ENCODE measurements around the gene ATP2A1. TPM values are rescaled to one million over a fixed set of nuclear protein-coding genes. Genes with fewer than 3 reads are reported as not detected.

Gene ATP2A1
- total and polyA plus RNA-seq, 2 experiments from 2014 or later = 0.73 to 4.0 TPM

GRCh38 chr16:28950648-28951409 lies 72.5 kb downstream of the ATP2A1 start, which contains the start of gene NFATC2IP:
TSS of gene NFATC2IP (plus strand) at chr16:28950937. CDS start at chr16:28951012, 75 bp downstream.
- peak within 1 kb of the TSS; percentile 56 for H3K27ac ChIP-seq (ENCODE audit: low read depth)
- H3K27me3 ChIP-seq (ENCODE audit: insufficient read depth) = no peaks in the 10 kb centered on the region
- peak within 1 kb of the TSS; percentile 97 for H3K4me3 Mint-ChIP-seq
- peak; percentile 100 for DNase-seq (ENCODE audit: low spot score)
- ATAC-seq = peak; percentile 97
- H3K27me3 Mint-ChIP-seq (ENCODE audit: insufficient read depth, low read depth, poor library complexity) = peaks cover 15% of the 10 kb centered on the region
- H3K4me1 Mint-ChIP-seq = peaks cover 12% of the 10 kb centered on the region; the same call in 2 of the 3 replicates
- H3K9me3 Mint-ChIP-seq = no peaks in the 10 kb centered on the region
- peaks cover 36% of the 10 kb centered on the region for H3K36me3 ChIP-seq (ENCODE audit: insufficient read depth)
- no peaks in the 10 kb centered on the region for H3K9me2 ChIP-seq (ENCODE audit: insufficient read depth)
- TF ChIP-seq JUNB (IDR thresholded peaks at IDR 0.05; ENCODE audit: unreplicated experiment) (no peak), CREB1 (CRISPR knock-in tag; IDR thresholded peaks at IDR 0.05; ENCODE audit: low read depth) (peak; percentile 87), CTCF (conservative IDR thresholded peaks at IDR 0.05; ENCODE audit: low read depth in 2 of 2) (no peak), REST (IDR thresholded peaks at IDR 0.05; ENCODE audit: unreplicated experiment) (no peak), ETS1 (IDR thresholded peaks at IDR 0.05) (peak; percentile 90), STAT1 (IDR thresholded peaks at IDR 0.05; ENCODE audit: unreplicated experiment) (no peak), ZNF462 (CRISPR knock-in tag; IDR thresholded peaks at IDR 0.05) (no peak), EZH2 (IDR thresholded peaks at IDR 0.05; ENCODE audit: low read depth, unreplicated experiment) (no peak), POLR2AphosphoS5 (IDR thresholded peaks at IDR 0.05; ENCODE audit: low read depth) (peak; percentile 80)
- peak within 1 kb of the TSS; percentile 95 for H3K4me2 ChIP-seq
- H3K4me1 ChIP-seq (ENCODE audit: insufficient read depth) = peaks cover 4% of the 10 kb centered on the region; the same call in 1 of the 2 replicates
- peak within 1 kb of the TSS; percentile 35 for H2AFZ ChIP-seq
- H4K20me1 ChIP-seq (replicated peaks; ENCODE audit: insufficient read depth) = no peaks in the 10 kb centered on the region; the same call in 1 of the 2 replicates
- no peaks in the 10 kb centered on the region; the same call in 1 of the 2 replicates for H3F3A ChIP-seq (replicated peaks; ENCODE audit: low read depth)
- peak within 1 kb of the TSS; percentile 79 for H3K4me3 ChIP-seq
- peaks cover 47% of the 10 kb centered on the region for H3K36me3 Mint-ChIP-seq (ENCODE audit: low read depth)
- peaks cover 31% of the 10 kb centered on the region for H3K79me2 ChIP-seq (replicated peaks; ENCODE audit: insufficient read depth)
- H3K27ac Mint-ChIP-seq = peak within 1 kb of the TSS; percentile 93

All from GM23338 (cell line).